Muscle of leg (tissue), 11 donors: Measurements from ENCODE around the gene PACS1. TPM values are rescaled to one million over a fixed set of nuclear protein-coding genes. Genes with fewer than 3 reads are reported as not detected.
A peak's percentile ranks its signal among the peaks of the same experiment; 100 is the strongest.
"Not testable (repeated sequence)": the region's sequence is repeated elsewhere in the genome, so short reads cannot be mapped to it uniquely, and the experiment has no call there.

Source experiments
- DNase-seq: peaks from one replicate; pipeline ENCODE4 v3.0.0; 2013
- H3K27ac ChIP-seq: one replicate; pipeline ENCODE4 v1.5.1; 2013; ENCODE audit warnings: mild to moderate bottlenecking, low read length, control low read depth
- H3K27me3 ChIP-seq: one replicate; pipeline ENCODE4 v1.6.1; 2013; ENCODE audit warnings: low read length; ENCODE audit not compliant: control insufficient read depth, insufficient read depth
- H3K36me3 ChIP-seq: one replicate; pipeline ENCODE4 v1.6.1; 2013; ENCODE audit warnings: low read length; ENCODE audit not compliant: control insufficient read depth, insufficient read depth
- H3K4me1 ChIP-seq: one replicate; pipeline ENCODE4 v1.6.1; 2013; ENCODE audit warnings: low read length; ENCODE audit not compliant: control insufficient read depth, insufficient read depth
- H3K4me3 ChIP-seq: one replicate; pipeline ENCODE4 v1.5.1; 2013; ENCODE audit warnings: low read length, control low read depth
- H3K9me3 ChIP-seq: replicated peaks from 2 replicates; pipeline ENCODE4 v1.6.1; 2013; ENCODE audit warnings: low read depth, low read length; ENCODE audit not compliant: control insufficient read depth
- WGBS: methylation state at CpG from one replicate; pipeline ENCODE4 v1.1.5; 2013; ENCODE audit warnings: missing lambda C conversion rate; ENCODE audit not compliant: insufficient coverage; 5-methylcytosine and 5-hydroxymethylcytosine counted together
- polyA plus RNA-seq, 8 donors: library from polyadenylated mRNA; unstranded; fragments of 120-200 nt; gene quantifications; one replicate each; pipeline versions ENCODE4 v1.2.1 to v1.2.3, GENCODE V29; 2013; ENCODE audit warnings: inconsistent platforms in 1 of 8, low replicate concordance in 1 of 8; ENCODE audit not compliant: insufficient read length in 8 of 8, insufficient read depth in 1 of 8
- total RNA-seq: library from RNA; stranded (reverse); fragments of 120-200 nt; gene quantifications from one replicate; pipeline ENCODE4 v1.2.4, GENCODE V29; 2013

PACS1 gene
- total and polyA plus RNA-seq, 9 donors: 13.2 to 41.3 (median 30.9) TPM

DNA sequence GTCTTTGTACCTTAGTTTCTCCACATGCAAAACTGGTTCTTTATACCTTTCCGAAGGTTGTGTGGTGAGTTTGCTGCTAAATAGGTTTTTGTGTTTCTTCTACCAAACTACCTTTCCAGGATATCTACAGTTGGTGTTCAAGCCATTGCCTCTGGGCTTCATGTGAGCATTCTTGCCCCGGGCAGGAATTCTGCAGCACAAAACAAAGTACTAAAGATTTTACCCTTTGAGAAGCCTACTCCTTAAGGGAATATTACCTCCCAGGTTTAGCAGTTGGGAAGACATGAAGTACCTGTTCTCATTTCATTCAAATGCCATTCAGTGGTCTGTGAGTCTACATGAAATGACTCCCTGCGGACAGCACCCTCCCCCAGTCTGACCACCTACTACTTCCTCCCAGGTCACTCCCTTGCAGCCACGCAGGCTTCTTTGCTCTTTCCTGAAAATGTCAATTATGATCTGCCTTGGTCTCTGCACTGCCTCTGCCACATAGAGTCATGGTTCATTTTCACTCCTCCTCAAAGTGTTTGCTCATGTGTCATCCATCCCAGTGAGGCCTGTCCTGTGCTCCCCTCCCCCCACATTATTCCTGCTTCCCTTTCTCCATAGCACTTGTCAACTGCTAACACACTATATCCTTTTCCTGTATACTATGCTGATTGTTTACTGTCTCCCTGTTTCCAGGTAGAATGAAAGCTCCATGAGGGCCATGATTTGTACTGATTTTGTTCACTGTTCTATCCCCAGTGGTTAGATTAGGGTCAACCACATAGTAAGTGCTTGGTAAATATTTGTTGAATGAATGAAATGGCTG is 36.9 kb downstream of the PACS1 start:
- no peaks in the 10 kb centered on the region for H3K27me3 ChIP-seq
- no peak overlapping the region for H3K4me3 ChIP-seq
- H3K4me1 ChIP-seq: peaks cover under 1% of the 10 kb centered on the region
- no peaks in the 10 kb centered on the region for H3K9me3 ChIP-seq
- no peak overlapping the region for H3K27ac ChIP-seq
- H3K36me3 ChIP-seq: peaks cover 4% of the 10 kb centered on the region
- no peak for DNase-seq
- WGBS: 69% methylated on average over 2 of the region's 4 CpGs

DNA sequence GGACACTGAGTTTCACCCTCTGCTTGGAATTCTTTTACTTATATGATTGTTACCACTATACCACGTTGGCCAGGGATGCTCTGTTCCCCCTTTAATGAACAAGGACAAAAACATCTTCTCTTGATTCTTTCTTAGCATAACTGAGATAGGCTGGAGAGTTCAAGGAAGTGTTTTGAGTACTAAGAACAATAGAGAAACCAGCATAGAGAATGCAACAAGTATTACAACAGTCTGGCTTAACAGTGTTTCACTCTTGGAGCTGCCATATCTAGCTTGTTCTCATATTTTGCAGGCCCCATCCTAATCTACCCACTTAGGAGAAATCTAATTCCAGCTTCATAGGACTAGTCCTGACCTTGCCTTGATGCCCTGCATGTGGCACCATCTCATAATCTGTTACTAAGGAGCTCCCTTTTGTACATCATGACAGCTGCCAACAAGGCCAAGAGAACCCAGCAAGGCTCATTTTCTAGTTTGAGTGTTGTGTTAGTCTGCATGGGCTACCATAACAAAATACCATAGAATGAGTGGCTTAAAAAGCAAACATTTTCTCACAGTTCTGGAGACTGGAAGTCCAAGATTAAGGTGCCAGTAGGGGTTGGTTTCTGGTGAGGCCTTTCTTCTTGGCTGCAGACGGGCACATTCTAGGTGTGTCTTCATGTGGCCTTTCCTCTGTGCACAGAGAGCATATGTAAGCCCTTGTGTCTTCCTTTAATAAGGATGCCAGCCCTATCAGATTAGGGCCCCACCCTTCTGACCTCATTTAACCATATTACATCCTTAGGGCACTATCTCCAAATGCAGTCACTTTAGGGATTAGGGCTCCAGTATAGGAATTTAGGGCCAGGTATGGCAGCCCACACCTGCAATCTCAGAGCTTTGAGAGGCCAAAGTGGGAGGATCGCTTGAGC is 37.8 kb downstream of the PACS1 start:
- no peaks in the 10 kb centered on the region for H3K9me3 ChIP-seq
- peaks cover 2% of the 10 kb centered on the region for H3K4me1 ChIP-seq
- H3K36me3 ChIP-seq: peaks cover 4% of the 10 kb centered on the region
- H3K27me3 ChIP-seq: no peaks in the 10 kb centered on the region
- 100% methylated on average over 1 of the region's 3 CpGs for WGBS
- no peak overlapping the region for H3K4me3 ChIP-seq
- DNase-seq: no peak
- no peak overlapping the region for H3K27ac ChIP-seq

DNA sequence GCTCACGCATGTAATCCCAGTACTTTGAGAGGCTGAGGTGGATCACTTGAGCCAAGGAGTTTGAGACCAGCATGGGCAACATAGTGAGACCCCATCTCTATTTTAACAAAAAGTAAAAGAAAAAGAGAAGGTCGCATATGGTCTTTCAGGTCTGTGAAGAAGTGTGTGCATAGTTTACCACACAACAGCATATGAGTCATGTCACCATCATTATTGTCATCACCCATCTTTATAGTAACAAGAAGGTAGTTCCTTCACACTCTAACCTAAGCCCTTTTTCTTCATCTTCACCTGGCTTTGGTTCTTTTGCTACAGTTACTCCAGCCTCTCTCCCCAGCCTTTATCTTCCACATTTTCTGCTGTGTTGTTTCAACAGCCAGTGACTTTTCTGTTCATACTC is 39.2 kb downstream of the PACS1 start:
- WGBS: no CpG with 5 or more reads among the region's 2 CpGs
- Histone ChIP-seq H3K4me3 (no peak overlapping the region), H3K27ac (no peak overlapping the region), H3K36me3 (peaks cover 4% of the 10 kb centered on the region), H3K27me3 (no peaks in the 10 kb centered on the region), H3K4me1 (peaks cover 2% of the 10 kb centered on the region), H3K9me3 (no peaks in the 10 kb centered on the region)
- DNase-seq: no peak

DNA sequence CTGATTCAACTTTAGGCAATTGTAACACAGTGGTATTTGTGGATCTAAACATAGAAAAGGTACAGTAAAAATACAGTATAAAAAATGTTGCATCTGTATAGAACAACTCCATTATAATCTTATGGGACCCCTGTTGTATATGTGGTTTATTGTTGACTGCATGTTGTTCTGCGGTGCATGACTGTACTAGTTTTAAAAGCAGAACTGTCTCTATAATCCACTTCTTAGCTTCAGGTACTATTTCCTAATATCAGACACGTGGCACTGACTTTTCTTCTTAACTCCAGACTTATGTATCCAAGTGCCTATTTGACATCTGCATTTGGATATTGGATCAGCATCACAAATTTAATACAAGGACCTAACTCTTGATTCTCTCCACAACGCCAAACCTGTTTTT is 41.1 kb downstream of the PACS1 start:
- H3K27me3 ChIP-seq: no peaks in the 10 kb centered on the region
- H3K27ac ChIP-seq: no peak overlapping the region
- no peak for DNase-seq
- H3K4me3 ChIP-seq: no peak overlapping the region
- peaks cover 4% of the 10 kb centered on the region for H3K36me3 ChIP-seq
- H3K9me3 ChIP-seq: no peaks in the 10 kb centered on the region
- 90% methylated on average over 1 of the region's 3 CpGs for WGBS
- H3K4me1 ChIP-seq: peaks cover 2% of the 10 kb centered on the region

DNA sequence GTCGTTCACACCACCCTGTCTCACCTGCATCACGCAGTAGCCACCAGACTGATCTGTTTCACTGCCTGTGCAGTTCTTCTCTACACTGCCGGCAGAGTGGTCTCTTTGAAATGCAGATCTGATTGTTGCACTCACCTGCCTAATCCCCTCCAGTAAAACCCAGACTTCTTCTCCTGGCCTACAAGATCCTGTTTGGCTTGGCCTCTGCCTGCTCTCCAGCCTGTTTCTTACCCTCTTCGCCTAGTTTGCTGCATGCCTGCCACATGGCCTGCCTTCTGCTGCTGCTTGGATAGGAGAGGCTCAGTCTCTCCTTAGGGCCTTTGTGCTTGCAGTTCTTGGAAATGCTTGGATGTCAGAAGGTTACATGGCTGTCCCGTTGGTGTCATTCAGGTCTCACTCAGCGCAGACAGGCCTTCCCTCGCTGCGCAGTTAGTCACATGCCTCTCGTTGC is 42.0 kb downstream of the PACS1 start:
- WGBS: 59% methylated on average over 4 of the region's 9 CpGs
- no peak overlapping the region for H3K4me3 ChIP-seq
- DNase-seq: no peak
- H3K9me3 ChIP-seq: no peaks in the 10 kb centered on the region
- H3K36me3 ChIP-seq: peaks cover 2% of the 10 kb centered on the region
- H3K27me3 ChIP-seq: no peaks in the 10 kb centered on the region
- no peak overlapping the region for H3K27ac ChIP-seq
- peaks cover 2% of the 10 kb centered on the region for H3K4me1 ChIP-seq

DNA sequence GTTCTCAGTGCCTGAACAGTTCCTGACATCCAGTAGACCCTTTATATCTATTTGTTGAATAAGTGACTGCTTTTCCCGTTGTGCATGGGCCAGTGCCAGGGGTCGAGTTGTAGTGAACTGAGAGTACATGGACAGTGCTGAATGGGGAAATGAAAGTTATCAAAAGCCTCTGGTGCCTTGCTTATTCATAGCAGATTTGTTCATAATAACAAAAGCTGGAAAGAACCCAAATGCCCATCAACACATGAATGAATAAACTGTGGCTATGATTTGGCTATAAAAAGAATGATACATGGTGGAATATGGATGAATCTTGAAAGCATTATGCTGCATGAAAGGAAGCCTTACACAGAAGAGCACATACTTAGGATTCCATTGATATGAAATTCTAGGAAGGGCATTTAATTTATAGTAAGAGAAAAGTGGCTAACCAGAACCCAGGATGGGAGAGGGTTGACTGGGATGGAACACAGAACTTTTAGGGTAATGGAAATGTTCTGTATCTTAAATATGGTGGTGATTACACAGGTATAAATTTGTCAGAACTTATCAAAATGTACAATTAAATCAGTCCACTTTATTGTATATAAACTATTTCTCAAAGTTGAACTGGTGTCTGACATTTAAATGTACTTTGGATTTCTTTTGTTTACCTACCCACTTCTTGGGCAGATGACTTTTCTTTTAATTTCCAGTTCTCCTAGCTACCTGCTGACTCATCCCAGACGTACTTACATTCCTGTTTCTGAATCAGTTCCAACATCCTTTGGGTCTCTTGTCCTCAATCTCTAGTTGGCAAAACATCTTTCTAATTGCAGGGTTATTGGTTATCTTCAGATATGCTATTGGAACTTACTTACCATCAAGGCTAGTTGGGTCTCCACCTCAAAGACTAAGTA is 42.8 kb downstream of the PACS1 start:
- H3K36me3 ChIP-seq: no peaks in the 10 kb centered on the region
- peaks cover 2% of the 10 kb centered on the region for H3K4me1 ChIP-seq
- no peak overlapping the region for H3K4me3 ChIP-seq
- H3K27ac ChIP-seq: no peak overlapping the region
- no peaks in the 10 kb centered on the region for H3K27me3 ChIP-seq
- H3K9me3 ChIP-seq: no peaks in the 10 kb centered on the region
- no CpG with 5 or more reads among the region's 3 CpGs for WGBS
- peak; percentile 37 for DNase-seq

DNA sequence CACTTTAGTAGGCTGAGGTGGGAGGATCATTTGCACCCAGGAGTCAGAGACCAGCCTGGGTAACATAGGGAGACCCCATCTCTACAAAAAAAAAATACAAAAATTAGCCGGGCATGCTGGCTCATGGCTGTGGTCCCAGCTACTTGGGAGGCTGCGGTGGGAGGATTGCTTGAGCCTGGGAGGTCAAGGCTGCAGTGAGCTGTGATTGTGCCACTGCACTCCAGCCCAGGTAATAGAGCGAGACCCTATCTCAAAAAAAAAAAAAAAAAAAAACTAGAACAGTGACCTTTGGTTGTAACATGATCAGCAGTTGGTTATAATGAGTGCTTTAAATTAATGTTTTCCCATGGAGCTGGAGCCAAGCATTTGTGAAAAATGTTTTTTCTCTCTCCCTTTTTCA is 44.9 kb downstream of the PACS1 start:
- not testable (repeated sequence) for H3K36me3 ChIP-seq, H3K4me1 ChIP-seq, H3K27me3 ChIP-seq, DNase-seq, H3K9me3 ChIP-seq, H3K27ac ChIP-seq, H3K4me3 ChIP-seq
- no CpG with 5 or more reads among the region's 3 CpGs for WGBS

DNA sequence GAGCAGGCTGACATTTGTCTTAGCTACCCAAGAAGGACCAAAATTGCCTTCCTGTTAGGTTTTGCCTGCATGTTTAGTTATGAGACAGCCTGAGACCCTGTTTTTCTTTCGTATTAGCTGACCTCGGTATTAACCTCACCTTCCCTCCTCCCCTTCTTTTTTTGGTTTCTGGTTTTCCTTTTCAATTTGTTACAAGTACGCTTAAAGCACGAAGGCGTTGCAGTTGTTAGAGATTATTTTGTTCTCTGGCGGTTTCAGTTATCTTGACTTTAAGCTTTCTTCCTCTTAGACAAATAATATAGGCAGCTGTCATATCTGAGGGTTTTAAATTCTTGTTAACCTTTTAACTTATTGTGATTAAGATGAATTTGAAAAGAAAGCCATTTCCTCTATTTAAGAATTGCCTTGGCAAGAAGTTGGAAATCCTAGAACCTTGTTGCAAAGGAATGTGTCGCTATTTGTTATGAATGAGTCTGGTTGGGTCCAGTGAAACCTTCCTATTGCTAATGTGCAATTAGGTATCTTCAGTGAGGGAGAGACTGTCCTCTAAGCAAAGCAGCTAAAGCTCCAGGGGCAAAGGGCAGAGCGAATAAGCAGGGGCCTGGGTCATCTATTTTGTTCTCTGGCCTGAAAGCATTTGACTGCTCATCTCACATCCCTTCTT is 45.7 kb downstream of the PACS1 start:
- Histone ChIP-seq H3K4me1 (peaks cover 5% of the 10 kb centered on the region), H3K27ac (no peak overlapping the region), H3K4me3 (no peak overlapping the region), H3K27me3 (no peaks in the 10 kb centered on the region), H3K36me3 (no peaks in the 10 kb centered on the region), H3K9me3 (no peaks in the 10 kb centered on the region)
- DNase-seq: no peak
- WGBS: 67% methylated on average over 1 of the region's 8 CpGs

DNA sequence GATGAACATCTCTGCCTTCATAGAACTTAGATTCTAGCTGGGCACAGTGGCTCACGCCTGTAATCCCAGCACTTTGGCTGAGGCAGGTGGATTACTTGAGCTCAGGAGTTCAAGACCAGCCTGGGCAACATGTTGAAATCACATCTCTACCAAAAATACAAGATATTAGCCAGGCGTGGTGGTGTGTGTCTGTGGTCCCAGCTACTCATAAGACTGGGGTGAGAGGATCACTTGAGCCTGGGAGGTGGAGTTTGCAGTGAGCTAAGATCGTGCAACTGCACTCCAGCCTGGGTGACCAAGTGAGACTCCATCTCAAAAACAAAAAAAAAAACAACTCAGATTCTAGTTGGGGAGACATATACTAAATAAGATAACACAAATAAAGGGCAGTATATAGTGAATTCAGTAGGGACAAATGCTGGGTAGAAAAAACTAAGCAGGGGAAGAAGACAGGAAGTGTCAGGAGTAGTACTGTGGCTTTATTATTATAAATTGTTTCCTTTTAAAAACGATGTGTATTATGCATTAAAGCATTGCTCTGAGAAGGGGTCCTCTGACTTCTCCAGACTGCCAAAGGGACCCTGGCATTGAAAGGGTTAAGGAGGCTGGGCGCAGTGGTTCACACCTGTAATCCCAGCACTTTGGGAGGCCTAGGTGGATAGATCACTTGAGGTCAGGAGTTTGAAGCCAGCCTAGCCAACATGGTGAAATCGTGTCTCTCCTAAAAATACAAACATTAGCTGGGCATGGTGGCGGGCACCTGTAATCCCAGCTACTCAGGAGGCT is 46.7 kb downstream of the PACS1 start:
- Histone ChIP-seq H3K36me3 (no peaks in the 10 kb centered on the region), H3K27me3 (no peaks in the 10 kb centered on the region), H3K9me3 (no peaks in the 10 kb centered on the region), H3K4me3 (no peak overlapping the region), H3K27ac (no peak overlapping the region), H3K4me1 (peaks cover 5% of the 10 kb centered on the region)
- WGBS: 80% methylated on average over 3 of the region's 7 CpGs
- no peak for DNase-seq
